ENCODE data around the gene RCBTB2. TPM values are rescaled to one million over a fixed set of nuclear protein-coding genes. Genes with fewer than 3 reads are reported as not detected.
"Not testable (repeated sequence)": the region's sequence is repeated elsewhere in the genome, so short reads cannot be mapped to it uniquely, and the experiment has no call there.

The RCBTB2 gene
- total and polyA plus RNA-seq, 4 donors = 4.1 to 9.0 (median 5.4) TPM

DNA sequence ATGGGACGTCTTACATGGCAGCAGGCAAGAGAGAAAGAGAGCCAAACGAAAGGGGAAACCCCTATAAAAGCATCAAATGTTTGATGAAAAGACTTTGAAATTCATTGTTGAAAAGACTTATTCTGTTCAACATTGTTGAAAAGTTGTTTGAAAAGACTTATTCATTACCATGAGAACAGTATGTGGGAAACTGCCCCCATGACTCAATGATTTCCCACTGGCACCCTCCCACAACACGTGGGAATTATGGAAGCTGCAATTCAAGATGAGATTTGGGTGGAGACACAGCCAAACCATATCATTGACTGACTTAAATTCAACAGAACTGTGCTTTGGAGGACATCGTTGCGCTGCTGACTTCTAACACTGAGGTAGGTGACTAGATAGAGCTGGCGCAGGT, 48.0 kb upstream of the RCBTB2 start:
- 76% methylated on average over 6 of the region's 6 CpGs for WGBS
- H3K4me1 ChIP-seq (ENCODE audit: control insufficient read depth in 4 of 4, insufficient read depth in 4 of 4, low read length in 3 of 4) = peaks cover 0 to 9% (median 7%) of the 10 kb centered on the region in 4 donors
- TF ChIP-seq TAF1 (conservative IDR thresholded peaks at IDR 0.05) (no peak), RXRA (IDR thresholded peaks at IDR 0.05) (no peak), REST (IDR thresholded peaks at IDR 0.05) (no peak), HNF4A (conservative IDR thresholded peaks at IDR 0.05) (no peak), SP1 (IDR thresholded peaks at IDR 0.05) (no peak), FOXA2 (IDR thresholded peaks at IDR 0.05) (no peak), EGR1 (IDR thresholded peaks at IDR 0.05; ENCODE audit: low read depth in 2 of 2) (no peak)
- TF ChIP-seq, protein P1, sequence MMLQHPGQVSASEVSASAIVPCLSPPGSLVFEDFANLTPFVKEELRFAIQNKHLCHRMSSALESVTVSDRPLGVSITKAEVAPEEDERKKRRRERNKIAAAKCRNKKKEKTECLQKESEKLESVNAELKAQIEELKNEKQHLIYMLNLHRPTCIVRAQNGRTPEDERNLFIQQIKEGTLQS (IDR thresholded peaks at IDR 0.05) = no peak

DNA sequence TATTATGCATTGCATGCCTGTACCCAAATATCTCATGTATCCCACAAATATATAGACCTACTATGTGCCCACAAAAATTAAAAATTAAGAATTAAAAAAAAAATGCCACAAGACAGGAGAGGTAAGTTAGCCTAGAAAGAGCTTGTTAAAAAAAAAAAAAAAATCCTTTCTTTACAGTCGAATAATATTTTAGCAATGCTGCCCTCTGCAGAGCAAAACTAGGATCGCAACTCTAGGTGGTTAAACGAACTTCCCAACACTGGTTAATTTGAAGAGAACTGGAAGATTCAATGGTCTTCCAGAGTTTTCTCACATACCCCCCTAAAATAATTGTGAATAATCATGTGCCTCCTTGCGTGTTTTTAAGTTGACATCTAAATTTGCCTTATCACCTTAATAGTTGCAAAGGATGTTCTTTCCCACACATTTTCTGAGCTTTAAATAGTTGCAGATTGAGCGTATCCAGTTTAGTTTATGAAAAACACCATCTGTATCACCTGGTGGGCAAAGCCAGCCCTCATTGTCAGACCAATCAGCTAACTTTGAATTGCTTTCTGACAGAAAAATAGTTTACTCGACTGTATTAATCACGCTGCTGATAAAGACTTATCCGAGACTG, 47.4 kb upstream of the RCBTB2 start:
- Histone ChIP-seq H3K4me3 (ENCODE audit: low read depth in 1 of 3, low read length in 3 of 3) (no peak overlapping the region), H3K36me3 (ENCODE audit: control insufficient read depth in 4 of 4, insufficient read depth in 3 of 4, low read depth in 1 of 4, low read length in 3 of 4) (no peaks in the 10 kb centered on the region), H3K27me3 (ENCODE audit: control insufficient read depth in 4 of 4, insufficient read depth in 4 of 4, low read length in 3 of 4) (no peaks in the 10 kb centered on the region), H3K27ac (ENCODE audit: low read depth in 1 of 2, low read length in 2 of 2) (no peak overlapping the region), H3K4me1 (ENCODE audit: control insufficient read depth in 4 of 4, insufficient read depth in 4 of 4, low read length in 3 of 4) (peaks cover 0 to 9% (median 7%) of the 10 kb centered on the region in 4 donors), H3K9me3 (ENCODE audit: control insufficient read depth in 4 of 4, low read length in 3 of 4) (no peaks in the 10 kb centered on the region), H3K9ac (ENCODE audit: low read depth in 1 of 2, low read length in 2 of 2) (no peak overlapping the region)
- peak; percentile 73 for DNase-seq (ENCODE audit: low spot score)
- WGBS = 43% methylated on average over 8 of the region's 8 CpGs
- TF ChIP-seq TAF1 (conservative IDR thresholded peaks at IDR 0.05) = no peak
- TF ChIP-seq RAD21 (IDR thresholded peaks at IDR 0.05) = peak; percentile 92 to 93
- TF ChIP-seq SP1 (IDR thresholded peaks at IDR 0.05) = no peak
- peak; percentile 86 for TF ChIP-seq CTCF (IDR thresholded peaks at IDR 0.05; ENCODE audit: low read depth, low read length, missing input control)

More for the DNA sequence above, 48.0 kb upstream of the RCBTB2 start:
- Histone ChIP-seq H3K36me3 (ENCODE audit: control insufficient read depth in 4 of 4, insufficient read depth in 3 of 4, low read depth in 1 of 4, low read length in 3 of 4) (no peaks in the 10 kb centered on the region), H3K9ac (ENCODE audit: low read depth in 1 of 2, low read length in 2 of 2) (no peak overlapping the region), H3K4me3 (ENCODE audit: low read depth in 1 of 3, low read length in 3 of 3) (no peak overlapping the region), H3K9me3 (ENCODE audit: control insufficient read depth in 4 of 4, low read length in 3 of 4) (no peaks in the 10 kb centered on the region), H3K27me3 (ENCODE audit: control insufficient read depth in 4 of 4, insufficient read depth in 4 of 4, low read length in 3 of 4) (no peaks in the 10 kb centered on the region), H3K27ac (ENCODE audit: low read depth in 1 of 2, low read length in 2 of 2) (no peak overlapping the region)
- no peak for DNase-seq (ENCODE audit: low spot score)

DNA sequence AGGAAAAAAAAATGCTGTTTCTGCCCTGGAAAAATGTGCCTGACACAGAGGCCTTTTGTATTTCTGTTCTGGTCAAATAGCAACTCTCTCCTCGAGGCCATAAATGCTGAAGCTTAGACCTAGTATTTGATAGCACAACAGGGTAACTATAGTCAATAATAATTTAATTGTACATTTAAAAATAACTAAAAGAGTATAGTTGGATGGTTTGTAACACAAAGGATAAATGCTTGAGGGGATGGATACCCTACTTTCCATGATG, 47.0 kb upstream of the RCBTB2 start:
- not testable (repeated sequence) for H3K36me3 ChIP-seq (ENCODE audit: control insufficient read depth in 4 of 4, insufficient read depth in 3 of 4, low read depth in 1 of 4, low read length in 3 of 4); H3K4me3 ChIP-seq (ENCODE audit: low read depth in 1 of 3, low read length in 3 of 3); H3K4me1 ChIP-seq (ENCODE audit: control insufficient read depth in 4 of 4, insufficient read depth in 4 of 4, low read length in 3 of 4); H3K27ac ChIP-seq (ENCODE audit: low read depth in 1 of 2, low read length in 2 of 2); H3K9me3 ChIP-seq (ENCODE audit: control insufficient read depth in 4 of 4, low read length in 3 of 4); H3K27me3 ChIP-seq (ENCODE audit: control insufficient read depth in 4 of 4, insufficient read depth in 4 of 4, low read length in 3 of 4); H3K9ac ChIP-seq (ENCODE audit: low read depth in 1 of 2, low read length in 2 of 2); DNase-seq (ENCODE audit: low spot score)
- WGBS = 81% methylated on average over 1 of the region's 1 CpG
